Measurements from ENCODE around the gene MAGI2. TPM values are rescaled to one million over a fixed set of nuclear protein-coding genes. Genes with fewer than 3 reads are reported as not detected.

Gene MAGI2
- polyA plus RNA-seq, 3 donors, result 0.03 to 0.11 TPM; not detected in 1

DNA sequence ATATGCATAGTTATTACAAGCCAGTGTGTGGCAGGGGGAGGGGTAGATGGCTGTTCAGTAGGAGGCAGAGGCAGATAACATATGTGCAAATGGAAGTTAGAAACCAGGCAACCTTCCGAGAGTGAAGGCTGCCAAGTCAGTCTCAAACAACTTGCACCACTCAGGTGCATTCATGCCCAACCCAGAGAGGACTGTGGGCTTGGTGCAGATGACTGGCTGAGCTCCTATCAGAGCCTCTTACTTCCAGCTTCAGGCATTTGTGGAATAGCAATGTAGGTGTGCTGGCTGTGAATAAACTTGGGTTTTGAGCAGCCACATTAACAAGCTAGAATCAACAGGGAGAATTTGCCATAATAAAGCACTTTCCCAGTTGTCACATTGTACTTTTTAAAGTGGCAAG lies 865.1 kb downstream of the MAGI2 start:
- no peak overlapping the region for H2AFZ ChIP-seq (ENCODE audit: insufficient read depth, low read depth, low read length, poor library complexity, severe bottlenecking)
- no peaks in the 10 kb centered on the region for H3K27me3 ChIP-seq (ENCODE audit: control insufficient read depth in 2 of 2, insufficient read depth in 2 of 2, low read length in 2 of 2)
- TF ChIP-seq, protein P1, sequence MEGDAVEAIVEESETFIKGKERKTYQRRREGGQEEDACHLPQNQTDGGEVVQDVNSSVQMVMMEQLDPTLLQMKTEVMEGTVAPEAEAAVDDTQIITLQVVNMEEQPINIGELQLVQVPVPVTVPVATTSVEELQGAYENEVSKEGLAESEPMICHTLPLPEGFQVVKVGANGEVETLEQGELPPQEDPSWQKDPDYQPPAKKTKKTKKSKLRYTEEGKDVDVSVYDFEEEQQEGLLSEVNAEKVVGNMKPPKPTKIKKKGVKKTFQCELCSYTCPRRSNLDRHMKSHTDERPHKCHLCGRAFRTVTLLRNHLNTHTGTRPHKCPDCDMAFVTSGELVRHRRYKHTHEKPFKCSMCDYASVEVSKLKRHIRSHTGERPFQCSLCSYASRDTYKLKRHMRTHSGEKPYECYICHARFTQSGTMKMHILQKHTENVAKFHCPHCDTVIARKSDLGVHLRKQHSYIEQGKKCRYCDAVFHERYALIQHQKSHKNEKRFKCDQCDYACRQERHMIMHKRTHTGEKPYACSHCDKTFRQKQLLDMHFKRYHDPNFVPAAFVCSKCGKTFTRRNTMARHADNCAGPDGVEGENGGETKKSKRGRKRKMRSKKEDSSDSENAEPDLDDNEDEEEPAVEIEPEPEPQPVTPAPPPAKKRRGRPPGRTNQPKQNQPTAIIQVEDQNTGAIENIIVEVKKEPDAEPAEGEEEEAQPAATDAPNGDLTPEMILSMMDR (IDR thresholded peaks at IDR 0.05), result no peak
- Mint-ChIP-seq H3K36me3 (no peaks in the 10 kb centered on the region), H3K9me3 (peaks cover 0 to 14% (median 4%) of the 10 kb centered on the region in 7 donors), H3K4me3 (no peak overlapping the region), H3K27me3 (ENCODE audit: low read depth in 3 of 3) (no peaks in the 10 kb centered on the region), H3K4me1 (no peaks in the 10 kb centered on the region), H3K27ac (no peak overlapping the region)
- no peak overlapping the region for H3K4me2 ChIP-seq (replicated peaks; ENCODE audit: extremely low read depth, low read length, poor library complexity, severe bottlenecking)
- no peak overlapping the region for H3K9ac ChIP-seq (ENCODE audit: insufficient read depth, low read length, poor library complexity, severe bottlenecking)
- H3K4me3 ChIP-seq (replicated peaks in 1 of 3; ENCODE audit: low read depth in 2 of 3, low read length in 3 of 3), result no peak overlapping the region
- intact Hi-C loops (cut with micrococcal nuclease), result no loop called here
- H3K36me3 ChIP-seq (replicated peaks in 1 of 2; ENCODE audit: control insufficient read depth in 1 of 2, insufficient read depth in 2 of 2, low read length in 2 of 2), result no peaks in the 10 kb centered on the region
- no peak overlapping the region for H3K27ac ChIP-seq (ENCODE audit: low read depth in 1 of 2, low read length in 2 of 2)
- H4K20me1 ChIP-seq (ENCODE audit: insufficient read depth, low read length), result no peaks in the 10 kb centered on the region
- H3K4me1 ChIP-seq (ENCODE audit: control insufficient read depth in 1 of 2, insufficient read depth in 2 of 2, low read length in 2 of 2), result no peaks in the 10 kb centered on the region
- no peaks in the 10 kb centered on the region for H3K79me2 ChIP-seq (ENCODE audit: insufficient read depth, low read length)
- WGBS (ENCODE audit: insufficient coverage), result no CpG with 5 or more reads among the region's 1 CpG
- no peak for DNase-seq
- peaks cover 0 to 9% of the 10 kb centered on the region in 2 donors for H3K9me3 ChIP-seq (replicated peaks in 1 of 2; ENCODE audit: control insufficient read depth in 1 of 2, insufficient read depth in 1 of 2, low read length in 2 of 2)

DNA sequence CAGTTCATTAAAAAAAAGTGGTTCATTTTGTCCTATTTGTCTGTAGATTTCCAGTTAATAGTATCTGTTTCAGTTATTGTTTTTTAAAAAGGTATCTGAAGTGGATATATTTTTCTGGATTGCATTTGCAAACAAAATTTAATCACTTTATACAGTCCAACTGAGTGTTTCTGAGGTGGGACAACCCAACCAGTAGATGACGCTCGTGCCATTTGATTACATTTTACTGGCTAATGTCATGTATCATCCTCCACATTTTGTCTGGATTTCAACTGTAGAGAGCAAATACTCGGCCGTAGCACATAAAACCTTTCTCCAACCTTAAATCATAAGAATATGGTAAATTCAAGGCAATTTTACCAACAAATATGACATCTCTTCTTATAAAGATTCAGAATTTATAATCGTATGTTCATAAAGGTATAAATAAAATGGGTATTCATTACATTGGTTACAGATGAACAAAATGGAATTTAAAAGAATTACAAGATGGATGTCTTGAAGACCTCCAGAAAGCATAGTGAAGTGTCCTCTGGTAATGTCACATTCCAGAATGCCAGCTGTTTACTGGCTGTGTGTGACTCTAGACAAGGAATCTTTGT lies 865.9 kb downstream of the MAGI2 start:
- no peaks in the 10 kb centered on the region for H3K27me3 ChIP-seq (ENCODE audit: control insufficient read depth in 2 of 2, insufficient read depth in 2 of 2, low read length in 2 of 2)
- 100% methylated on average over 2 of the region's 5 CpGs for WGBS (ENCODE audit: insufficient coverage)
- peaks cover 0 to 9% of the 10 kb centered on the region in 2 donors for H3K9me3 ChIP-seq (replicated peaks in 1 of 2; ENCODE audit: control insufficient read depth in 1 of 2, insufficient read depth in 1 of 2, low read length in 2 of 2)
- H4K20me1 ChIP-seq (ENCODE audit: insufficient read depth, low read length), result no peaks in the 10 kb centered on the region
- DNase-seq, result no peak
- H3K36me3 Mint-ChIP-seq, result no peaks in the 10 kb centered on the region
- intact Hi-C loops (cut with micrococcal nuclease), result no loop called here
- H3K4me3 ChIP-seq (replicated peaks in 1 of 3; ENCODE audit: low read depth in 2 of 3, low read length in 3 of 3), result no peak overlapping the region
- no peaks in the 10 kb centered on the region for H3K4me1 Mint-ChIP-seq
- H3K9ac ChIP-seq (ENCODE audit: insufficient read depth, low read length, poor library complexity, severe bottlenecking), result no peak overlapping the region
- H3K27ac ChIP-seq (ENCODE audit: low read depth in 1 of 2, low read length in 2 of 2), result no peak overlapping the region
- TF ChIP-seq, protein P1 (IDR thresholded peaks at IDR 0.05), result no peak
- H2AFZ ChIP-seq (ENCODE audit: insufficient read depth, low read depth, low read length, poor library complexity, severe bottlenecking), result no peak overlapping the region
- H3K36me3 ChIP-seq (replicated peaks in 1 of 2; ENCODE audit: control insufficient read depth in 1 of 2, insufficient read depth in 2 of 2, low read length in 2 of 2), result no peaks in the 10 kb centered on the region
- no peaks in the 10 kb centered on the region for H3K4me1 ChIP-seq (ENCODE audit: control insufficient read depth in 1 of 2, insufficient read depth in 2 of 2, low read length in 2 of 2)
- H3K4me2 ChIP-seq (replicated peaks; ENCODE audit: extremely low read depth, low read length, poor library complexity, severe bottlenecking), result no peak overlapping the region
- no peak overlapping the region for H3K4me3 Mint-ChIP-seq
- H3K9me3 Mint-ChIP-seq, result peaks cover 0 to 14% (median 4%) of the 10 kb centered on the region in 7 donors
- no peak overlapping the region for H3K27ac Mint-ChIP-seq
- H3K79me2 ChIP-seq (ENCODE audit: insufficient read depth, low read length), result no peaks in the 10 kb centered on the region
- no peaks in the 10 kb centered on the region for H3K27me3 Mint-ChIP-seq (ENCODE audit: low read depth in 3 of 3)

Data from CD14-positive monocyte (primary cell).